Activated CD4-positive, alpha-beta T cell treated with anti-CD3 and anti-CD28 coated beads, Interleukin-2, Interleukin-4, amounts not matched to agents 100 ng/mL and 50 ng/mL, durations not matched to agents 16 hours and 8 hours (primary cell): ENCODE data around the gene AGMO.

Source experiments
- DNase-seq: peaks from one replicate; pipeline ENCODE4 v3.0.0-alpha.2; 2020; ENCODE audit warnings: low spot score

Gene AGMO

GRCh38 chr7:15218261-15218660 is 343.6 kb downstream of the AGMO start:
- DNase-seq = no peak

- DNase-seq = no peak
Measured at GRCh38 chr7:15215616-15216015, 346.2 kb downstream of the AGMO start.

GRCh38 chr7:15214976-15215375 is 346.8 kb downstream of the AGMO start:
- DNase-seq = no peak

- no peak for DNase-seq
Measured at GRCh38 chr7:15213093-15213492, 348.7 kb downstream of the AGMO start.

- no peak for DNase-seq
Measured at GRCh38 chr7:15209429-15209828, 352.4 kb downstream of the AGMO start.

GRCh38 chr7:15204421-15204820 is 357.4 kb downstream of the AGMO start:
- DNase-seq = no peak

GRCh38 chr7:15199482-15199881 is 362.3 kb downstream of the AGMO start:
- no peak for DNase-seq

GRCh38 chr7:15197042-15197977 is 364.5 kb downstream of the AGMO start:
- no peak for DNase-seq

- no peak for DNase-seq
Measured at GRCh38 chr7:15178065-15178464, 383.8 kb downstream of the AGMO start.

GRCh38 chr7:15176089-15176488 is 385.7 kb downstream of the AGMO start:
- no peak for DNase-seq

- DNase-seq = no peak
Measured at GRCh38 chr7:15175152-15175551, 386.7 kb downstream of the AGMO start.

GRCh38 chr7:15174485-15174884 is 387.3 kb downstream of the AGMO start:
- DNase-seq = no peak

- no peak for DNase-seq
Measured at GRCh38 chr7:15168489-15168888, 393.3 kb downstream of the AGMO start.

GRCh38 chr7:15167912-15168311 is 393.9 kb downstream of the AGMO start:
- DNase-seq = no peak

- DNase-seq = no peak
Measured at GRCh38 chr7:15166620-15167019, 395.2 kb downstream of the AGMO start.

GRCh38 chr7:15159261-15159660 is 402.6 kb downstream of the AGMO start:
- no peak for DNase-seq

- no peak for DNase-seq
Measured at GRCh38 chr7:15158141-15158810, 403.5 kb downstream of the AGMO start.
